HEK293 (cell line): ENCODE results near the gene CEP120.

Source experiments
- CTCF ChIA-PET: fragments of 350-600 bp; formaldehyde crosslinking; extraction: SDS; loops from one replicate; lab custom pipeline; 2021; ENCODE audit warnings: antibody characterized with exemption; lab: Yijun Ruan, JAX
- POLR2A ChIA-PET: fragments of 300-600 bp; formaldehyde crosslinking; extraction: SDS; loops from one replicate; lab custom pipeline; 2020; ENCODE audit warnings: antibody characterized with exemption, inconsistent platforms; lab: Yijun Ruan, JAX
- H3K27ac ChIP-seq: fragments of 200-500 bp; sonication (Bioruptor generic); 2 replicates; pipeline ENCODE4 v1.5.1; 2014; ENCODE audit warnings: low read depth, low read length, control low read depth, inconsistent platforms; ENCODE audit errors: extremely low read depth
- H3K36me3 ChIP-seq, 2 experiments: fragments of 200-500 bp in 1 of 2; sonication (Bioruptor generic) in 1 of 2; 1 replicate in 1 of 2; 2 replicates in 1 of 2; pipeline ENCODE4 v1.5.1; 2014 to 2017; ENCODE audit warnings: inconsistent platforms in 2 of 2, low read length in 2 of 2; ENCODE audit not compliant: control insufficient read depth in 2 of 2, insufficient read depth in 1 of 2
- H3K4me1 ChIP-seq: fragments of 200-500 bp; sonication (Bioruptor generic); 2 replicates; pipeline ENCODE4 v1.5.1; 2014; ENCODE audit warnings: mild to moderate bottlenecking, low read length, inconsistent platforms; ENCODE audit not compliant: control insufficient read depth, insufficient read depth
- H3K4me3 ChIP-seq: 2 replicates; pipeline ENCODE4 v1.5.1; 2011; ENCODE audit warnings: low read depth, mild to moderate bottlenecking, control low read depth, low read length, moderate library complexity
- H3K9me3 ChIP-seq: fragments of 200-500 bp; sonication (Bioruptor generic); 2 replicates; pipeline ENCODE4 v1.5.1; 2014; ENCODE audit warnings: low read depth, low read length, inconsistent platforms; ENCODE audit not compliant: control insufficient read depth, insufficient read depth
- BCL11B ChIP-seq: fragments of 450-650 bp; formaldehyde crosslinking; IDR thresholded peaks from 2 replicates; pipeline ENCODE4 v1.5.1; 2016; ENCODE audit warnings: low read depth, missing biosample characterization, missing genetic modification characterization
- CTCF ChIP-seq: fragments of 450-650 bp; formaldehyde crosslinking; IDR thresholded peaks from 2 replicates; pipeline ENCODE4 v1.5.1; 2016; ENCODE audit warnings: missing biosample characterization, missing genetic modification characterization
- HOXA7 ChIP-seq: sonication (generic); formaldehyde crosslinking; IDR thresholded peaks from 2 replicates; pipeline ENCODE4 v1.8.1; 2022; ENCODE audit warnings: missing genetic modification reagents, borderline replicate concordance
- HOXC10 ChIP-seq: sonication (generic); formaldehyde crosslinking; IDR thresholded peaks from 2 replicates; pipeline ENCODE4 v1.8.1; 2023; ENCODE audit warnings: mild to moderate bottlenecking, missing genetic modification reagents
- KLF7 ChIP-seq: fragments of 450-650 bp; formaldehyde crosslinking; IDR thresholded peaks from 2 replicates; pipeline ENCODE4 v1.5.1; 2016; ENCODE audit warnings: missing biosample characterization, missing genetic modification characterization, borderline replicate concordance
- RBAK ChIP-seq: fragments of 450-650 bp; formaldehyde crosslinking; IDR thresholded peaks from 2 replicates; pipeline ENCODE4 v1.5.1; 2016; ENCODE audit warnings: missing biosample characterization, missing genetic modification characterization
- SP7 ChIP-seq: fragments of 450-650 bp; formaldehyde crosslinking; IDR thresholded peaks from 2 replicates; pipeline ENCODE4 v1.5.1; 2016; ENCODE audit warnings: missing biosample characterization, missing genetic modification characterization
- ZBTB20 ChIP-seq: fragments of 450-650 bp; formaldehyde crosslinking; IDR thresholded peaks from 2 replicates; pipeline ENCODE4 v1.5.1; 2016; ENCODE audit warnings: missing biosample characterization, missing genetic modification characterization
- ZBTB49 ChIP-seq: fragments of 450-650 bp; formaldehyde crosslinking; IDR thresholded peaks from 2 replicates; pipeline ENCODE4 v1.5.1; 2016; ENCODE audit warnings: missing biosample characterization, missing genetic modification characterization, low read depth
- ZEB2 ChIP-seq: fragments of 450-650 bp; formaldehyde crosslinking; IDR thresholded peaks from 2 replicates; pipeline ENCODE4 v1.5.1; 2016; ENCODE audit warnings: missing biosample characterization, missing genetic modification characterization
- ZFP69B ChIP-seq: fragments of 450-650 bp; formaldehyde crosslinking; IDR thresholded peaks from 2 replicates; pipeline ENCODE4 v1.5.1; 2016; ENCODE audit warnings: missing biosample characterization, missing genetic modification characterization
- ZNF140 ChIP-seq: fragments of 450-650 bp; formaldehyde crosslinking; IDR thresholded peaks from 2 replicates; pipeline ENCODE4 v1.5.1; 2016; ENCODE audit warnings: missing biosample characterization, missing genetic modification characterization
- ZNF157 ChIP-seq: fragments of 450-650 bp; formaldehyde crosslinking; IDR thresholded peaks from 2 replicates; pipeline ENCODE4 v1.5.1; 2016; ENCODE audit warnings: missing biosample characterization, missing genetic modification characterization
- ZNF16 ChIP-seq: fragments of 450-650 bp; formaldehyde crosslinking; IDR thresholded peaks from 2 replicates; pipeline ENCODE4 v1.5.1; 2016; ENCODE audit warnings: low read depth, missing biosample characterization, missing genetic modification characterization
- ZNF169 ChIP-seq: fragments of 450-650 bp; formaldehyde crosslinking; IDR thresholded peaks from 2 replicates; pipeline ENCODE4 v1.5.1; 2016; ENCODE audit warnings: missing biosample characterization, missing genetic modification characterization
- ZNF202 ChIP-seq: fragments of 450-650 bp; formaldehyde crosslinking; IDR thresholded peaks from 2 replicates; pipeline ENCODE4 v1.5.1; 2016; ENCODE audit warnings: missing biosample characterization, missing genetic modification characterization, borderline replicate concordance
- ZNF214 ChIP-seq: fragments of 450-650 bp; formaldehyde crosslinking; IDR thresholded peaks from 2 replicates; pipeline ENCODE4 v1.5.1; 2017; ENCODE audit warnings: missing biosample characterization, mild to moderate bottlenecking, missing genetic modification characterization, borderline replicate concordance
- ZNF221 ChIP-seq: fragments of 450-650 bp; formaldehyde crosslinking; IDR thresholded peaks from 2 replicates; pipeline ENCODE4 v1.5.1; 2017; ENCODE audit warnings: missing biosample characterization, missing genetic modification characterization, borderline replicate concordance
- ZNF248 ChIP-seq: fragments of 450-650 bp; formaldehyde crosslinking; IDR thresholded peaks from 2 replicates; pipeline ENCODE4 v1.5.1; 2017; ENCODE audit warnings: missing biosample characterization, missing genetic modification characterization
- ZNF266 ChIP-seq: fragments of 450-650 bp; formaldehyde crosslinking; IDR thresholded peaks from 2 replicates; pipeline ENCODE4 v1.5.1; 2016; ENCODE audit warnings: missing biosample characterization, missing genetic modification characterization, low read depth
- ZNF311 ChIP-seq: fragments of 450-650 bp; formaldehyde crosslinking; IDR thresholded peaks from 2 replicates; pipeline ENCODE4 v1.5.1; 2017; ENCODE audit warnings: missing biosample characterization, missing genetic modification characterization, borderline replicate concordance
- ZNF341 ChIP-seq: fragments of 450-650 bp; formaldehyde crosslinking; IDR thresholded peaks from 2 replicates; pipeline ENCODE4; 2016; ENCODE audit warnings: low read depth, missing biosample characterization, missing genetic modification characterization
- ZNF354C ChIP-seq: fragments of 450-650 bp; formaldehyde crosslinking; IDR thresholded peaks from 2 replicates; pipeline ENCODE4 v1.5.1; 2016; ENCODE audit warnings: missing biosample characterization, missing genetic modification characterization, low read depth, borderline replicate concordance
- ZNF48 ChIP-seq: fragments of 450-650 bp; formaldehyde crosslinking; IDR thresholded peaks from 2 replicates; pipeline ENCODE4 v1.5.1; 2016; ENCODE audit warnings: missing biosample characterization, missing genetic modification characterization
- ZNF514 ChIP-seq: fragments of 450-650 bp; formaldehyde crosslinking; IDR thresholded peaks from 2 replicates; pipeline ENCODE4 v1.5.1; 2016; ENCODE audit warnings: missing biosample characterization, missing genetic modification characterization
- ZNF549 ChIP-seq: fragments of 450-650 bp; IDR thresholded peaks from 2 replicates; pipeline ENCODE4 v1.5.1; 2018; ENCODE audit warnings: missing biosample characterization, missing genetic modification characterization, mild to moderate bottlenecking, inconsistent platforms, moderate library complexity
- ZNF555 ChIP-seq: fragments of 450-650 bp; formaldehyde crosslinking; conservative IDR thresholded peaks from 2 replicates; pipeline ENCODE4 v1.5.1; 2017; ENCODE audit warnings: missing biosample characterization, mild to moderate bottlenecking, missing genetic modification characterization, inconsistent platforms
- ZNF629 ChIP-seq: fragments of 450-650 bp; formaldehyde crosslinking; IDR thresholded peaks from 2 replicates; pipeline ENCODE4 v1.5.1; 2017; ENCODE audit warnings: missing biosample characterization, missing genetic modification characterization
- ZNF768 ChIP-seq: fragments of 450-650 bp; formaldehyde crosslinking; IDR thresholded peaks from 2 replicates; pipeline ENCODE4 v1.5.1; 2018; ENCODE audit warnings: missing biosample characterization, mild to moderate bottlenecking, missing genetic modification characterization
- ZNF785 ChIP-seq: fragments of 450-650 bp; formaldehyde crosslinking; IDR thresholded peaks from 2 replicates; pipeline ENCODE4 v1.5.1; 2016; ENCODE audit warnings: missing biosample characterization, missing genetic modification characterization
- ZNF791 ChIP-seq: fragments of 450-650 bp; formaldehyde crosslinking; IDR thresholded peaks from 2 replicates; pipeline ENCODE4 v1.5.1; 2016; ENCODE audit warnings: missing biosample characterization, missing genetic modification characterization
- TF ChIP-seq, protein P1 (sequence below): fragments of 450-650 bp; formaldehyde crosslinking; IDR thresholded peaks from 2 replicates; pipeline ENCODE4 v1.5.1; 2017; ENCODE audit warnings: missing biosample characterization, missing genetic modification characterization
- TF ChIP-seq, protein P2 (sequence below): fragments of 450-650 bp; formaldehyde crosslinking; IDR thresholded peaks from 2 replicates; pipeline ENCODE4 v1.5.1; 2016; ENCODE audit warnings: missing biosample characterization, missing genetic modification characterization

CEP120 gene

GRCh38 chr5:123423278-123424149 is at the start of gene CEP120:
Gene CEP120 (minus strand): TSS chr5:123423403. CDS start chr5:123422998, 405 bp downstream.
- peak within 1 kb of the TSS; percentile 84 for H3K27ac ChIP-seq
- ChIA-PET CTCF (interaction anchor here (0.5 to 2.3 kb wide), 29 partner anchors 9 to 872 kb away, joined by 3 to 14 read pairs (median 4); partner anchors contain the start of gene PPIC), POLR2A (interaction anchor here (0.7 to 2.8 kb wide), 9 partner anchors 13 to 187 kb away, joined by 3 to 67 read pairs (median 3); partner anchors contain the start of gene CSNK1G3)
- H3K4me3 ChIP-seq: peak within 1 kb of the TSS; percentile 85
- H3K9me3 ChIP-seq: no peaks in the 10 kb centered on the region
- peaks cover 3% of the 10 kb centered on the region; the same call in 1 of the 2 replicates for H3K4me1 ChIP-seq
- H3K36me3 ChIP-seq: peaks cover 0 to 4% of the 10 kb centered on the region in 2 experiments
- TF ChIP-seq ZNF248 (tag by site-specific recombination) (no peak), ZNF354C (tag by site-specific recombination) (no peak), HOXC10 (no peak), ZBTB49 (tag by site-specific recombination) (no peak), HOXA7 (CRISPR knock-in tag) (no peak), KLF7 (tag by site-specific recombination) (peak; percentile 68), ZFP69B (tag by site-specific recombination) (peak; percentile 45; the same call in 1 of the 2 replicates), ZNF629 (tag by site-specific recombination) (peak; percentile 89), ZNF768 (tag by site-specific recombination) (no peak), ZNF16 (tag by site-specific recombination) (no peak), CTCF (tag by site-specific recombination) (peak; percentile 97), ZNF169 (tag by site-specific recombination) (no peak), ZNF555 (no peak), ZNF202 (tag by site-specific recombination) (no peak), ZNF214 (tag by site-specific recombination) (no peak), ZNF785 (tag by site-specific recombination) (0 out of 2 replicates have a peak, but pooled peaks have one; percentile 31), ZNF140 (0 out of 2 replicates have a peak, but pooled peaks have one; percentile 33), SP7 (tag by site-specific recombination) (peak; percentile 79), ZNF549 (tag by site-specific recombination) (no peak), ZEB2 (tag by site-specific recombination) (peak; percentile 81), ZNF157 (tag by site-specific recombination) (no peak), ZNF266 (tag by site-specific recombination) (no peak), ZBTB20 (tag by site-specific recombination) (no peak), ZNF48 (tag by site-specific recombination) (no peak), ZNF341 (no peak), RBAK (tag by site-specific recombination) (no peak), ZNF514 (no peak), BCL11B (tag by site-specific recombination) (no peak), ZNF791 (no peak), ZNF221 (tag by site-specific recombination) (no peak), ZNF311 (tag by site-specific recombination) (no peak)
- TF ChIP-seq, protein P1, sequence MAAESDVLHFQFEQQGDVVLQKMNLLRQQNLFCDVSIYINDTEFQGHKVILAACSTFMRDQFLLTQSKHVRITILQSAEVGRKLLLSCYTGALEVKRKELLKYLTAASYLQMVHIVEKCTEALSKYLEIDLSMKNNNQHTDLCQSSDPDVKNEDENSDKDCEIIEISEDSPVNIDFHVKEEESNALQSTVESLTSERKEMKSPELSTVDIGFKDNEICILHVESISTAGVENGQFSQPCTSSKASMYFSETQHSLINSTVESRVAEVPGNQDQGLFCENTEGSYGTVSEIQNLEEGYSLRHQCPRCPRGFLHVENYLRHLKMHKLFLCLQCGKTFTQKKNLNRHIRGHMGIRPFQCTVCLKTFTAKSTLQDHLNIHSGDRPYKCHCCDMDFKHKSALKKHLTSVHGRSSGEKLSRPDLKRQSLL (tag by site-specific recombination): peak; percentile 99
- TF ChIP-seq, protein P2, sequence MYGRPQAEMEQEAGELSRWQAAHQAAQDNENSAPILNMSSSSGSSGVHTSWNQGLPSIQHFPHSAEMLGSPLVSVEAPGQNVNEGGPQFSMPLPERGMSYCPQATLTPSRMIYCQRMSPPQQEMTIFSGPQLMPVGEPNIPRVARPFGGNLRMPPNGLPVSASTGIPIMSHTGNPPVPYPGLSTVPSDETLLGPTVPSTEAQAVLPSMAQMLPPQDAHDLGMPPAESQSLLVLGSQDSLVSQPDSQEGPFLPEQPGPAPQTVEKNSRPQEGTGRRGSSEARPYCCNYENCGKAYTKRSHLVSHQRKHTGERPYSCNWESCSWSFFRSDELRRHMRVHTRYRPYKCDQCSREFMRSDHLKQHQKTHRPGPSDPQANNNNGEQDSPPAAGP: 0 out of 2 replicates have a peak, but pooled peaks have one; percentile 75
